Lower leg skin (tissue), 3 donors: ENCODE results near the gene CBFA2T3.

ENCODE experiments used
- POLR2A ChIP-seq, 2 donors: fragments of 450-650 bp; IDR thresholded peaks; one replicate each; pipeline ENCODE4 v1.6.1; 2016 to 2017; ENCODE audit warnings: antibody characterized with exemption in 2 of 2, mild to moderate bottlenecking in 1 of 2, moderate library complexity in 1 of 2
- TF ChIP-seq, protein P1 (sequence below), 3 donors: fragments of 450-650 bp; IDR thresholded peaks; one replicate each; pipeline ENCODE4 v1.5.1; 2016; ENCODE audit warnings: antibody characterized with exemption in 3 of 3, mild to moderate bottlenecking in 3 of 3, moderate library complexity in 2 of 3

DNA sequence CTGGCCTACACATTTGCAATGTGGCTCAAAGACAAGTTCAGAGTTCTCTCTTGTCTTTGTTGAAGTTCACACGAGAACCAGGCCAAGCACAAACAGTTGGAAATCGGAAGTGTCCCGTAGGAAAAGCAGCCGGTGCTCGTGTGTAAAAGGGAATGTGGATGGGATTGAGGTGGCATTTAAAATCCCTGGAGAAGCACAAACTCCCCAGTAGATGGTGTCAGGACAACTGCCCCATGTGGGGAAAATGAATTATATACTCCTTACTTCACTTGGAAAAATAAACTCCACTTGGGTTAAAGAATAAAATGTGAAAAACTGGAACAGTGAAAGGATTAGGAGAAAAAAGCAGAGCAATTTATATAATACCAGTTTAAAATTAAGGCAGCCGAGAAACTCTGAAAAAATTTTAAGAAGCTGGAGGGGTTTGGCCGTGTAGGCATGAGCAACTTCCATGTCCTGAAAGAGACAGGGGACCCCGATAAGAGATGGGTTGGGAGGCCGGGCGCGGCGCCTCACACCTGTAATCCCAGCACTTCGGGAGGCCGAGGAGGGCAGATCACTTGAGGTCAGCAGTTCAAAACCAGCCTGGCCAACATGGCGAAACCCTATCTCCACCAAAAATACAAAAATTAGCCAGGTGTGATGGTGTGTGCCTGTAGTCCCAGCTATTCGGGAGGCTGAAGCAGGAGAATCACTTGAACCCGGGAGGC is 28.1 kb downstream of the CBFA2T3 start:
- TF ChIP-seq, protein P1, sequence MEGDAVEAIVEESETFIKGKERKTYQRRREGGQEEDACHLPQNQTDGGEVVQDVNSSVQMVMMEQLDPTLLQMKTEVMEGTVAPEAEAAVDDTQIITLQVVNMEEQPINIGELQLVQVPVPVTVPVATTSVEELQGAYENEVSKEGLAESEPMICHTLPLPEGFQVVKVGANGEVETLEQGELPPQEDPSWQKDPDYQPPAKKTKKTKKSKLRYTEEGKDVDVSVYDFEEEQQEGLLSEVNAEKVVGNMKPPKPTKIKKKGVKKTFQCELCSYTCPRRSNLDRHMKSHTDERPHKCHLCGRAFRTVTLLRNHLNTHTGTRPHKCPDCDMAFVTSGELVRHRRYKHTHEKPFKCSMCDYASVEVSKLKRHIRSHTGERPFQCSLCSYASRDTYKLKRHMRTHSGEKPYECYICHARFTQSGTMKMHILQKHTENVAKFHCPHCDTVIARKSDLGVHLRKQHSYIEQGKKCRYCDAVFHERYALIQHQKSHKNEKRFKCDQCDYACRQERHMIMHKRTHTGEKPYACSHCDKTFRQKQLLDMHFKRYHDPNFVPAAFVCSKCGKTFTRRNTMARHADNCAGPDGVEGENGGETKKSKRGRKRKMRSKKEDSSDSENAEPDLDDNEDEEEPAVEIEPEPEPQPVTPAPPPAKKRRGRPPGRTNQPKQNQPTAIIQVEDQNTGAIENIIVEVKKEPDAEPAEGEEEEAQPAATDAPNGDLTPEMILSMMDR (IDR thresholded peaks at IDR 0.05), result no peak
- no peak for TF ChIP-seq POLR2A (IDR thresholded peaks at IDR 0.05)
